ENCODE measurements around the gene IGSF10.

IGSF10 gene

DNA sequence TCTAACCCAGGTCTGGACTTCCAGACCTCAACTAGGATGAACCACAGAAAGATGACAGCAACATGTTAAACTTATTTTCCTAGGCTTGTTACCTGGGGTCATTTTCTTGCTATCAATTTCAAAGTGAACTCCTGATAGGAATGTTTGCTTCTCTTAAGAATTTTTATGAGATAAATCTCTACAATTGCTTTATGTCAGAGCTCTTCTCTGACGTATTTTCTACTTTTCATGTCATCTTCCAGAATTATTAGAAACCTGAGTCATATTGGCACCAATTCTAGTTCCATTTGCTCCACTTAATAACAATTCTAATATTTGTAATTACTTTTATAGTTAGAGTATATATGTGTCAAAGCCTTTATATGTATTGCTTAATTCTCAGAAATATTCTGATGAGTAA, 2.1 kb upstream of the IGSF10 start:
- in situ Hi-C loops (cut with MboI; ENCODE audit: low pct_unique_long_range_greater_than_20kb, low sequenced_read_pairs), result loop anchor here (25.0 kb wide), 1 partner anchor 174 kb away; no protein-coding TSS in a partner anchor
- no peak for DNase-seq

DNA sequence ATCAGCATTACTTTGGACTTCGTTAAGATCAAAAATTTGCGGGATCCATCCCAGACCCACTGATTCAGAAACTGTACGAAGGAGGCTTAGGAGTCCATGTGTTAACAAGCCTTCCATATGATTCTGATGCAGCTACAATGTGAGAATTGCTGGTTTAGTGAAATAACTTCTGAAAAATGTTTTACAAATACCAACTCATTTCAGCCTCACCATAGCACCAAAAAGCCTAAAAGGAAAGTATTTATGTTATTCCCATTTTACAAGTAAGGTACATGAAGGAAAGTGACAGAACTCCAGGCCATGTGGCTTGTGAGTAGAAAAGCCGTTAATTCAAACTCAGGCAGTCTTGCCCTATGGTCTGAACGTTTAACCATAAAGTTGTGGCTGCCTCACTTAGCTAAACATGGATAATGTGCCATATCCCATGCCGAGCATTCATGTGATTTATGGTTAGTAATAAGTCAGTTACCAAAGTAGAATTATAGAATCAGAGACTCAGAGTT, 1.5 kb upstream of the IGSF10 start:
- no peak for DNase-seq
- in situ Hi-C loops (cut with MboI; ENCODE audit: low pct_unique_long_range_greater_than_20kb, low sequenced_read_pairs), result loop anchor here (25.0 kb wide), 1 partner anchor 175 kb away; no protein-coding TSS in a partner anchor

DNA sequence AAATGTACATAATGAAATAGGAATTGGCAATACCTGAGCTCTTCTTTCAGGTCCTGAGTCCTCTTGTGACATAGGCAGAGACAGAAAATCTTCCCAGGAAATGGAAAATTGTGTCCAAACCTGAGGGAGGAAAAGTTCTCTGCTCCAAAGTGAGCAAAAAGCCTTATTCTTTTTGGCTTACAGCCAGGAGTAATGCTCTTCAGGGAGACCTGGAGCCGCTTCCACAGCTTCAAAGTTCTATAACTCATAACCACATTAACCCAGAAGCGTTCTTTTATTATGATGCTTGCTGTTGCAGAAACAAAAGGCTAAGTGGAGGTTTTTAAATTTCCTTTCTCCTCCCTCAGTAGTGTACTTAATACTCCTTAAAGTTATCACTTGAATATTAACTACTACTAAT, 633 bp downstream of the IGSF10 start:
- no peak for DNase-seq
- in situ Hi-C loops (cut with MboI; ENCODE audit: low pct_unique_long_range_greater_than_20kb, low sequenced_read_pairs), result loop anchor here (25.0 kb wide), 1 partner anchor 177 kb away; no protein-coding TSS in a partner anchor

DNA sequence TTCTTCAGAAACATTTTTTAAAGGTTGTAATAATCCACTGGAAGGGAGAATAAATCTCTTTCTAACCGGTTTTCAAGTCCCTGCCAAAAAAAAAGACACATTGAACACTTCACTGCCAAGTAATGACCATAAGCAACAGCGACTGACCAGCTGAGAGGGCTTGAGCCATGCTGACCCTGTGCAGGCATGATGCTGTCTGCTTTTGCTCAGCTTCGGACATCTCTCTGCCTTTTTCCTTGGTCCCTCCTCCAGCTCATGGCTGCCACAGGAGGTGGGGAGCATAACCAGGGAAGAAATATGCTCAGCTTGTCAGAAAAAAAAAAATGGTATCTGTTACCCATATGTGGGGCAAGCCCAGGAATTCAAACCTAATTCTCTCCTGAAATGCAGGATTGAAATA, 1.5 kb downstream of the IGSF10 start:
- in situ Hi-C loops (cut with MboI; ENCODE audit: low pct_unique_long_range_greater_than_20kb, low sequenced_read_pairs), result loop anchor here (25.0 kb wide), 1 partner anchor 178 kb away; no protein-coding TSS in a partner anchor
- DNase-seq, result no peak

DNA sequence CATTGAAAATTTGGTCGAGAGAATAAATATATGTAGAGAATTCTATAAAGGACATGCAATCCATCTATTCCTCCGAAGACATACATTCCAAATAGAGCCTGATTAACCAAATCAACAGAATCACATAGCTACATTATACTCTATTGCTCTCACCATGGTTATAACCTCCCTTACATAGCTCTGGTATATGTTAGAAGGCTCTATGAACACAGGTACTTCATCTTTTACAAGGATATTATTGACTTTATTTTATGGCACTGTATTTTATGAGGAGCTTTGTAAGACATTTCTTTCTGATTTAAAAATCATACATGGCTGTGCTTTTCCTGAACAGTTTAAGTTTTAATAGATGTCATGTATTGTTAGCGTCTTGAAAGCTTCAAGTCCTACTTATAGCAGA, 4.8 kb downstream of the IGSF10 start:
- no peak for DNase-seq
- in situ Hi-C loops (cut with MboI; ENCODE audit: low pct_unique_long_range_greater_than_20kb, low sequenced_read_pairs), result loop anchor here (25.0 kb wide), 1 partner anchor 181 kb away; no protein-coding TSS in a partner anchor

DNA sequence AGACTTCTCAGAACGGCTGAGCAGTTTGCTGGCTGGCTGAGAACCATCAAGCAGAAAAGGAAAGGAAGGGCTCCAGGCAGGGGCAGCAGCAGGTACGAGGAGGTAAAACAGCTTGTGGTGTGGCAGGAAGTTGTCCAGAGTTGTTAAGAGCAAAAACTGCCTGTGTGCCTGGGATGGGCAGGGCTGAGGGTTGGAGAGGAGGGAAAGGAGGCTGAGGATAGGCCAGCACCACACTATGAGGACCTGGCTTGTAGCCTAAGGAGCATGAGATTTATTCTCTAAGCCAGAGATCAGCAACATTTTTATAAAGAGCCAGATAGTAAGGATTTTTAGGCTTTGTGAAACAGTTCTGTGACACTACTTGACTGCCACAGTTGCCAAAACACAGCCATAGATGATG, 8.0 kb downstream of the IGSF10 start:
- no peak for DNase-seq
- in situ Hi-C loops (cut with MboI; ENCODE audit: low pct_unique_long_range_greater_than_20kb, low sequenced_read_pairs), result loop anchor here (25.0 kb wide), 1 partner anchor 184 kb away; no protein-coding TSS in a partner anchor

DNA sequence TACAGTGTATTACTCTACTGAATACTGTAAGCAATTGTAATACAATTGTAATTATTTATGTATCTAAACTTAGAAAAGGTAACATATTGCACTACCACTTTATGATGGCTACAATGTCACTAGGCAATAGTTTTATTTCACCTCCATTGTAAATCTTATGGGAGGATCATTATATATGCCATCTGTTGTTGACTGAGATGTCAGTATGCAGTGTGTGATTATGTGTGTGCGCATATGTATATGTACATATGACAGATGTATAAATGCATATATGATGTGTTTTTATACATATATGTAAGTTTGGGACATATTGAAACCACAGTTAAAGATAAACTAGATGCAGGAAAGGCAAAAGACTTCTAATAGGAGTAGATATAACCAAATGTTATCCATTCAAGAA, 8.5 kb downstream of the IGSF10 start:
- no peak for DNase-seq
- in situ Hi-C loops (cut with MboI; ENCODE audit: low pct_unique_long_range_greater_than_20kb, low sequenced_read_pairs), result loop anchor here (25.0 kb wide), 1 partner anchor 185 kb away; no protein-coding TSS in a partner anchor

DNA sequence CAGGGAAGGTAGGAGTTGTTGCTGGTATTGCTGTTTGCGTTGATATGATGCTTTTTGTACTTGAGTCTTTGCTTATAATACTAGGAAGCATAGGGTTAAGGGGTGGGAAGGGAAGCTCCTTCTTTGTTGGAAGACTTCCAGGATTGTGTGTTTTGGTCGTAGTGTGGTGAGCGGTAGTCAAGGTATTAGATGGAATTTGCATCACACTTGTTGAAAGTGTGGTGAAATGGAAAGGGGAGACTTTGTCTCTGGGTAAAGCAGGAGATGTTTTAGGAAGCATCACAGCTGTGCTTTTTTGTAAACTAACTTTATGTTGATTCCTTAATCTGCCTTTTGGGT, 14.9 kb downstream of the IGSF10 start:
- peak; percentile 63 for DNase-seq

DNA sequence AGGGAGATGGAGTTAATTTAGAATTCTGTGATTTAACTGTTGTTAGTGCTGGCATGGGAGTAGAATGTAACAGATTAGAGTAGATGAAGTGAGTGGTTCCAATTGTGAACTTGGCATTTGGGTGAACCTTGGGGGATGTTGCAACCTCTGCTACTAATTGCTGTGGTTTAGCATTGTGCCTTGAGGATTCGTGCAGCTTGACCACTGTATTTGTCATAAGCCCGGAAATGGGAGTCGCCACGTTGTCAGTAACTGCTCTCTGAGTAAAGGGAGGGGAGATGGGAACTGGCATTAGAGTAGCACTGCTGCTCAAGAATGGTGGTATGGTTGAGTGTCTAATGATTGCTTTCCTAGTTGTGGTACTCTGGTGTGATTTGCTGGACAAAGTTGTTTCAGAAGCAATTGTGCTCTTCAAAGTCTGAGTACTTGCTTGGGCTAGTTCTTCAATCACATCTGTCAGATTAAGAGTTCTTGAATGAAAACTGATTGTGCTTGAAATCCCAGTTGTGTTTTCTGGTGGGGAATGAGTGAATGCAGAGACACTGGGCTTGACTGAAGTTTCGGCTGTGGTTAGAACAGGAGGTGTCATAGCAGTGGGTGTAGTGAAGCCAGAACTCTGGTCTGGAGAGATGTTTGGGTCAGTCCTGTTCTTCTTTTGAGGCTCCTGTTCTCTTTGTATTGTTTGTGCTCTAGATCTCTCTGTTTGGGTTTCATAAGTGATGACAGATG, 15.4 kb downstream of the IGSF10 start:
- DNase-seq, result peak; percentile 92
- in situ Hi-C loops (cut with MboI; ENCODE audit: low pct_unique_long_range_greater_than_20kb, low sequenced_read_pairs), result no loop called here

More for the DNA sequence above, 14.9 kb downstream of the IGSF10 start:
- in situ Hi-C loops (cut with MboI; ENCODE audit: low pct_unique_long_range_greater_than_20kb, low sequenced_read_pairs), result no loop called here

DNA sequence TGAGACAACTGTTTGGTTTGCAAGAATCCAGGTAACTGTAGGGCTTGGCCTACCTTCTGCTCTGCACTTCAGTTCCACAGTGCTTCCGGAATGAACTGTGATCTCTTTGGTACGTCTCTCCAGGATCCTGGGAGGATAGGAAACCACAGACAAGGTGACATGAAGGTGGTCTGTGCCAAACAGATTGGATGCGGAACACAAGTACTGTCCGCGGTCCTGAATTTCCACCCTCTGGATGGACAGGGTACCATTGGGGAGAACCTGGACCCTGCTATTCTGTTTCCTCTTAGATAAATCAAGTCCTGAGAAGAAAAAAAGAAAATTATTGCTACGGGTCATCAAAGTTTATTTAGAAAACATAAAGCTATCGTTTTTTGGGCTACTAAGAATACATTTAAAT, 17.3 kb downstream of the IGSF10 start:
- in situ Hi-C loops (cut with MboI; ENCODE audit: low pct_unique_long_range_greater_than_20kb, low sequenced_read_pairs), result no loop called here
- DNase-seq, result no peak

DNA sequence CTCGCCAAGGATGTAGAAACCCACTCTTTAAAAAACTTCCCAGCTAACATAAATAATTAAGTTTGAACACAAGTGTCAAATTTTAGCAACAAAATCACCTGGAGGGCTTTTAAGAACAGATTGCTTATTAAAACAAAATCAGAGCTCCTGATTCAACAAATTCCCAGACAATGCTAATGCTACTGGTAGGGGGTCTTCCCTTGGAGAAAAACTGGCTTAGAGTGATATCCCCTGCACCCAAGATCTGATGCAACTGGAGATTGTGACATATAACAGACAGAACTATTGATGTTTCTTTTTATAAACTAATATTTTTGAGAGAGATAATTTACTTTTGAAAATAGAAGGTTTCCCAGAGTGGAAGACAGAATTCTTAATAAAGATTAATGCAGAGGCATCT, 19.9 kb downstream of the IGSF10 start:
- in situ Hi-C loops (cut with MboI; ENCODE audit: low pct_unique_long_range_greater_than_20kb, low sequenced_read_pairs), result no loop called here
- DNase-seq, result no peak

DNA sequence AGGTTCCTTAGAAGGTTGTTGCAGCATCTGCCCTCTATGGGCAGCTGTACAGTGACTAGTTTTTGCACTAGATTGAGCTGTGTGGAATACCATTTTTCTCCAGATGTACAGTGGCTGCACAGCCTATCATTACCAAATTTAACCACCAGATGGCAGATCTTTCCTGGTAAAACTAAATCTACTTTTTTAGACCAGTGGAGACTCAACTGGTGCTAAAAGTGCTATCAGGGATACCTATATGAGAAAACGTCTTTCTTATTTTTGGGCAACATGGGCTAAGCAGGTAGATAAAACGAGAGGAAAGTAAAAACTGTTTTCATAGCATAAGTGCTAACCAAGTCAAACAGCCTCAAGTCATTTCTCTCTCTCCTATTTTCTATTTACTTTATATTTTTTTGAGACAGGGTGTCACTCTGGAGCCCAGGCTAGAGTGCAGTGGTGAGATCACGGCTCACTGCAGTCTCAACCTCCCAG, 21.2 kb downstream of the IGSF10 start:
- in situ Hi-C loops (cut with MboI; ENCODE audit: low pct_unique_long_range_greater_than_20kb, low sequenced_read_pairs), result no loop called here
- peak; percentile 88 for DNase-seq

DNA sequence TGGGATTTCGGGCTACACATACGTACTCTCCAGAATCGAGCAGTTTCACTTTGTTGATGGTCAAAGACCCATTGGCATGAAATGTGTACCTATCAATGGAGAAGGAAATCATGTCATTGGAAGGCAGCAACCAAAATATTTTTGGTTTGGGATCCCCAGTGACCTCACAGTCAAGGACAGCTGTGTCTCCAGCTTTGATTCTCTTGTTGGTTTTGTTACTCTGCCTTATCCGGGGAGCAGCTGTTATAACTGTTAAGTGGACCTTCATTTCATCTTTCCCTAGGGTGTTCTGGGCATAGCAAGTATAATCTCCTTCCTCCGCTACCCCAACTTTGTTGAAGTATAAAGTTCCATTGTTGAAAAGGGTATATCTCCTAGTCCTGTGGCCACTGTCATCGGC, 23.0 kb downstream of the IGSF10 start:
- in situ Hi-C loops (cut with MboI; ENCODE audit: low pct_unique_long_range_greater_than_20kb, low sequenced_read_pairs), result no loop called here
- no peak for DNase-seq

DNA sequence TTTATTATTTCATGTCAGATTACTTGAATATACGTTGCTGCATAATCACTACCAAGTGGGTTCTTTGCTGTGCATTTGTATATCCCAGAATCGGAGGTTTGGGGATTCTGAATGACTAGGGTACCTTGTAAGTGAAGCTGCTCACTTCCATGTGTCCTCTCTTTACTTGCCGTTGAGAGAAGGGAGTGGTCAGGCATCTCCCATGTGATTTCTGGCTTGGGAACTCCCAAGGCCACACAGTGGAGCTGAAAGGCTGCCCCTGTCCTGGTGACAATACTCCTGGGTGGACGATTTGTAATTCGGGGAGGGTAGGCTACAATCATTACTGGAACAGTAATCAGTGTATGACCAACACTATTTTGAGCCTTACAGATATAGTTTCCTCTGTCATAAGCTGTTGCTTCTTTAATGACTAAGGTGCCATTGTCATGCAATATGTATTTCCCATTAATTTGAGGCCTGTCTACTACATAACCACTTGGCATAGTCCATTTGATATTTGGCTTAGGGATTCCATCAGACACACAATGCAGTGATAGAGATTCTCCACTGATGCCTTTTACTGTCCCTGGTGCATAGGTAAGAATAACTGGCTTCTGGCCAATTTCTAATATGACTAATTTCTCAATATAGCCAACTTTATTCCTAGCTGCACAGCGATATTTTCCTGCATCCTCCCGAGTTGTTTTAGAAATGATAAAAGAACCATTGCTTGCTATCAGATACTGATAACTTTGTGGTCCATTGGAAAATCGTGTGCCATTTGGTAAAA, 24.0 kb downstream of the IGSF10 start:
- DNase-seq, result no peak
- in situ Hi-C loops (cut with MboI; ENCODE audit: low pct_unique_long_range_greater_than_20kb, low sequenced_read_pairs), result no loop called here

DNA sequence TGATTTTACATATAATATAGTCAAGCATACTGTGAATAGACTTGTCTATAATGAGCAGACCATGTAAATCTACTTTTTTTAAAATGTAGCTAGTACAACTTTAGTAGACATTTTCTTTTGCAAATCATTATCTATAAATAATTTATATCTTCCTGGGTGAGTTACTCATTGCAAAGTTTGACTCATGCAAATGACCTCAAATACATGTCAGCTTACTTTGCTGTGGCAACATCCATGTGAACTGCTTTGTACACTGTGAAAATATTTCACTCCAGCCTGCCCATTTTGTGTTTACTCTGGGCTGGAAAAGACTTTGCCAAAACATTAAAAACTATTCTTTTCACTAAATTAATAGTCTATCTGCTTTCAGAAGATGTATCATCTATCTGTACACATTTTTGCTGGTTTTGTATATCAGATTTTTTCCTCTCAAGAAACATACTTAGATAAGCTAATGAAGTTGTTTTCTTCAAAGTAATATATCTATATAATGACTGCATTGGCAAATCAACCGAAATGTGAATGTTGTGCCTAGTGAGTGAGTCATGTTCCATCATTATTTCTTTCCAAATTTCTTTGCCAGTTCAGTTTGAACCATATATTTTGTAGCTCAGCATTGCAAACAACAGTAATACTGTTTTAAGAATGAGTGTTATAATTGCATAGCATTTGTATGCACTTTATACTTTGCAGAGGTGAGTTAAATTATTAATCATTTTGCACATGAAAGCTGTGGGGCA, 26.5 kb downstream of the IGSF10 start:
- no peak for DNase-seq
- in situ Hi-C loops (cut with MboI; ENCODE audit: low pct_unique_long_range_greater_than_20kb, low sequenced_read_pairs), result no loop called here

DNA sequence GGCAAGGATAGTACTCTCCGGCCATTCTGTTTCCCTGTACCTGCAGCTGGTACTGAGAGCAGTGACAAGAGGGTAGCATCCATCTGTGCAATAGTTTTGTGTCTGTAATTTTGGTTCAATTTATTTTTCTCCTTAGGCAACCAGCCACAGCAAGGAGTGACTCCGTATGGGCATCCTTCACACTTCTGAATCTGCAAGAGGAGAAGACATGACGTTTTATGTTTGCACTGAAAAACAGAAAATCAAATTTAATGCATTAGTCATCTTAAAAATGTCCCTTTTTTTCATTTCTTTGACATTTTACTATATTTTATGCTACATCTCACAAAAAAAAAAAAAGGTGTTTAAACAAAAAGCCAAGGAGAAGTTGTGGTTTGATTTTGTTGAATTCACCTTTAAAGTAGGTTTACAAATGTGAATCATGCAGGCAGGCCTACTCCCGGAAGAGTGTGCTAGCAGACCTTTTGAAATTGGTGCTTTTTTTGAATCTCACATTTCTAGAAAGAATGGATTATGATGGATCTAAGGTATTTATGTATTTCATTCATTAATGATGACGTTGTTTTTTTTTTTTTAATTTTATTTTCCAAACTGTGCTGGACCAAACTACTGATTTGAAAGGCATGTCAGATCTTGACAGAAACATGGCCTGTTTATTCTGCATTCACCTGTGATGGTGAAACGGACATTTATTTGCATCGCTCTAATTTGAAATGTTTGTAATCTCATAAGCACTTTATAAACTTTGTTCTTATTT, 28.1 kb downstream of the IGSF10 start:
- in situ Hi-C loops (cut with MboI; ENCODE audit: low pct_unique_long_range_greater_than_20kb, low sequenced_read_pairs), result no loop called here
- DNase-seq, result no peak

DNA sequence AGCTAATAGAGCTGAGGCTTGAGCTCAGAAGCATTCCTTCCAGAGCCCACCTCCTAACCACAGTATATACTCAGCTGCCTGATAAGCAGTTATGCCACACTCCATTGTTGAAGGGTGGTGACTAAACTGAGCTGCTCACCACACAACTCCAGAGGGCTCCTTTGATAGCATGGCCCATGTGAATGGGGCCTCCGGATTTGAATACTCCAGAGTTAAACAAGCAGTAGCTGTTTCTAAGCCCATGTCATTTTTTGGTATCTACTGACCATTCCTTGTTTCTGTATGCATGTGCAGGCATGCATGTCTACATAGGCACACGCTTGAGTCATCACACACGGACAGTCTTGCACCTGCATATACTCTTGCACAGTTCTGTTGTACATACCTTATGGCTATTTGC, 28.9 kb downstream of the IGSF10 start:
- no peak for DNase-seq
- in situ Hi-C loops (cut with MboI; ENCODE audit: low pct_unique_long_range_greater_than_20kb, low sequenced_read_pairs), result no loop called here

DNA sequence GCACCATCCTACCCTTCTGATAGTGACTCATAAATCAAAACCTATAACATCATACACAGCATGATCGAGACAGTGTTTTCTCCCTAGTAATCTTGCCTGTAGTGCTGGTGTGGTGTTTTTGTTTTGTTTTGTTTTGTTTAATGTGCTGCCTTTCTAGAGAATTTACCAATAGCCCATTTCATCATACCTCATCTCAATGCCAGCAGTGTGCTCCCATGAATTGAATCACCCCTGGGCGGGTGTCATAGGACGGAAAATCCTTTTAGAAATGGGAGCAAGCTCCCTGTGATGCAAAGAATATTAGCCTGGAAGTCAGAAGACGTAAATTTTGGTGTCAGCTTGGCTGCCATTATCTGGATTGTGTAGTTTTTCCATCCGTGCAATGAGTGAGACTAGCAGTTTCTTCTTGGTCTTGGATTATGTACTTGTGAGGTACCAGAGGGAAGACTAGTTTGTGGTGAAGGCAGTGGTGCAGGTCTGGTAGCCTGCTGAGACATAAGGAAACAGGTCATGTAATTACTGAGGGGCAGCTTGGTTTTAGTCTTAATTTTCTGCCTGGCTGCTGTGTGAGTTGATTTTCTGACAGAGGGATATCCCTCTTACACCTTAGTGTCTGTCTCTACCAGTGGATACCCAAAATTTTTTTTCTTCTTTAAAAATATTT, 29.9 kb downstream of the IGSF10 start:
- in situ Hi-C loops (cut with MboI; ENCODE audit: low pct_unique_long_range_greater_than_20kb, low sequenced_read_pairs), result no loop called here
- DNase-seq, result no peak
